HCT116 (cell line): ENCODE measurements around the gene C12orf57.

ENCODE experiments used
- CBX3 ChIP-seq: IDR thresholded peaks from 2 replicates; pipeline ENCODE4 v1.6.1; 2012; ENCODE audit warnings: low read depth
- CTCF ChIP-seq, 3 experiments: fragments of 200-600 bp in 1 of 3; sonication (generic) in 1 of 3; IDR thresholded peaks in 2 of 3; conservative IDR thresholded peaks in 1 of 3; 2 replicates each; pipeline ENCODE4 v1.5.1; 2012 to 2017; ENCODE audit warnings: low read depth in 2 of 3, low read length in 2 of 3, antibody characterized with exemption in 1 of 3, borderline replicate concordance in 1 of 3, control low read depth in 1 of 3, mild to moderate bottlenecking in 1 of 3, mixed read lengths in 1 of 3, mixed run types in 1 of 3, moderate library complexity in 1 of 3; ENCODE audit not compliant: insufficient read depth in 1 of 3
- EGR1 ChIP-seq: IDR thresholded peaks from 2 replicates; pipeline ENCODE4 v1.6.1; 2012; ENCODE audit warnings: low read depth
- EZH2 ChIP-seq: fragments of 200-600 bp; sonication (generic); IDR thresholded peaks from 2 replicates; pipeline ENCODE4 v1.6.1; 2017; ENCODE audit warnings: antibody characterized with exemption, mixed run types
- FOSL1 ChIP-seq: IDR thresholded peaks from 2 replicates; pipeline ENCODE4 v1.6.1; 2012; ENCODE audit warnings: low read depth
- MAX ChIP-seq: IDR thresholded peaks from 2 replicates; pipeline ENCODE4 v1.6.1; 2012
- POLR2A ChIP-seq: IDR thresholded peaks from 2 replicates; pipeline ENCODE4 v1.7.0; 2011; ENCODE audit warnings: borderline replicate concordance; ENCODE audit not compliant: insufficient read depth, insufficient read length; ENCODE audit errors: extremely low read depth
- POLR2AphosphoS5 ChIP-seq: IDR thresholded peaks from 2 replicates; pipeline ENCODE4 v1.6.1; 2011; ENCODE audit warnings: mild to moderate bottlenecking, low read depth, low read length, moderate library complexity
- RAD21 ChIP-seq: IDR thresholded peaks from 2 replicates; pipeline ENCODE4 v1.6.1; 2012; ENCODE audit warnings: low read depth, mild to moderate bottlenecking
- SP1 ChIP-seq: IDR thresholded peaks from 2 replicates; pipeline ENCODE4 v1.6.1; 2012; ENCODE audit warnings: low read depth
- YY1 ChIP-seq: IDR thresholded peaks from 2 replicates; pipeline ENCODE4 v1.6.1; 2011; ENCODE audit warnings: low read length, low read depth, moderate library complexity, mild to moderate bottlenecking; ENCODE audit not compliant: insufficient replicate concordance; ENCODE audit errors: extremely low read depth
- ZFX ChIP-seq: fragments of 450-650 bp; IDR thresholded peaks from 2 replicates; pipeline ENCODE4 v1.6.1; 2017

- TF ChIP-seq CTCF (IDR thresholded peaks at IDR 0.05 in 2 of 3, conservative IDR thresholded peaks at IDR 0.05 in 1 of 3; ENCODE audit: borderline replicate concordance in 1 of 3, insufficient read depth in 1 of 3, low read depth in 2 of 3, low read length in 2 of 3) (no peak), YY1 (no peak), POLR2A (no peak), EZH2 (no peak), EGR1 (no peak), RAD21 (no peak), ZFX (no peak), CBX3 (no peak), POLR2AphosphoS5 (no peak), SP1 (no peak), MAX (no peak), FOSL1 (no peak)
These were observed 9.9 kb downstream of the C12orf57 start for GRCh38 chr12:6953442-6954315.
